Neuron (in vitro differentiated cells): Measurements from ENCODE around the gene SEMA7A.
"Not testable (repeated sequence)": the region's sequence is repeated elsewhere in the genome, so short reads cannot be mapped to it uniquely, and the experiment has no call there.

Experiments
- H2AFZ ChIP-seq: one replicate; pipeline ENCODE4 v1.6.1; 2013; ENCODE audit warnings: low read depth, mild to moderate bottlenecking, inconsistent platforms, low read length, moderate library complexity
- H3K27me3 ChIP-seq: one replicate; pipeline ENCODE4 v1.6.1; 2013; ENCODE audit warnings: low read length; ENCODE audit not compliant: insufficient read depth
- H3K36me3 ChIP-seq: one replicate; pipeline ENCODE4 v1.6.1; 2013; ENCODE audit warnings: low read length; ENCODE audit not compliant: insufficient read depth
- H3K4me1 ChIP-seq: one replicate; pipeline ENCODE4 v1.6.1; 2013; ENCODE audit warnings: low read length; ENCODE audit not compliant: insufficient read depth
- H3K4me3 ChIP-seq: 2 replicates; pipeline ENCODE4 v1.5.1; 2013; ENCODE audit warnings: mild to moderate bottlenecking, low read length, moderate library complexity
- H3K9me3 ChIP-seq: one replicate; pipeline ENCODE4 v1.6.1; 2013; ENCODE audit warnings: low read length

Gene SEMA7A

DNA sequence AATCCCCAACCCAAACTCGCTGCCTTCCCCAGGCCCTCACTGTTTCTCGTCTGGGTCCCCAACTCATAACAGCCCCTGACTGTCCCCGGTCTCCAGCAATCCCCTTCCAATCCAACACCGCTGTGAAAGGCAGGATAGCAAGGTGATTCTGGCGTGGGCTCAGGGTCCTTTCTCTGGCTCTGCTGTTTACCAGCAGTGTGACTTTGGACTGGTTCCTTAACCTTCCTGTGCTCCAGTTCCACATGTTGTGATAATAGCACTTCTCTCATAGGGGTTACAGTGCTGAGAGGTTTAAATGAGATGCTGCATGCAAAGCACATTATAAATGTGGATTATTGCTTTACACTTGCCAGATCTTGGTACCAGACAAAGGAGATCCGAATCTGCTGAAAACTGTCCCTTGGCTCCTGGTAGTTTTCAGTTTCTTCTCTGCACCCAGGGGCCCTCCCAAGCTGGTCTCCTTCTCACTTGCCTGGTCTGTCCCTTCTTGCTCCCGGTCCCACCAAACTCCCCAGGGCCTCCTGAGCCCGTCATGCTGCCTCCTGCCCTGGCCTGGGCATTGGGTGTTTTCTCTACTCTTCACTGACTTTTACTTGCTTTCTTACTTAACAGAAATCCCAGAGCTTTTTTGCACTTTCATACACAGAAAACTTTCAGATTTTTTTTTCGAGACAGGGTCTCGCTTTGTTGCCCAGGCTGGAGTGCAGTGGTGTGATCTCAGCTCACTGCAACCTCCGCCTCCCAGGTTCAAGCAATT, 39.5 kb downstream of the SEMA7A start:
- no peak overlapping the region for H2AFZ ChIP-seq
- H3K27me3 ChIP-seq = peaks cover 39% of the 10 kb centered on the region
- no peaks in the 10 kb centered on the region for H3K36me3 ChIP-seq
- H3K9me3 ChIP-seq = no peaks in the 10 kb centered on the region
- no peaks in the 10 kb centered on the region for H3K4me1 ChIP-seq
- no peak overlapping the region for H3K4me3 ChIP-seq

DNA sequence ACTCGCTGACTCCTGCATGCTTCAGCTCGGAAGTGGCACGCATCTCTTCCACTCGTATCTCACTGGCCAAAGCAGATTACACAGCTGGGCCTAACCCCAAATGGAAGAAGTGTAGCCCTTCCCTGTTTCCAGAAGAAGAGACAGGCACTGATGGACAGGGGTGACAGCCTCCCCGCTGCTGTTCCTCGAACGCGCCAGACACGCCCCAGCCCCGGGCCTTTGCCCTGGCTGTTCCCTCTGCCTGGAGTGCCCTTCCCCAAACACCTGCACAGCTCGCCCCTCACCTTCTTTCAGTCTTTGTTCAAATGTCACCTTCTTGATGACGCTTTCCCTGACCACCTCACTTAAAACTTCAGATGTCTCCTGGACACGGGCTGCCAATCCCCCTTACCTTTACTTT, 40.3 kb downstream of the SEMA7A start:
- H3K36me3 ChIP-seq = no peaks in the 10 kb centered on the region
- no peaks in the 10 kb centered on the region for H3K9me3 ChIP-seq
- H3K27me3 ChIP-seq = peaks cover 43% of the 10 kb centered on the region
- H3K4me3 ChIP-seq = no peak overlapping the region
- H3K4me1 ChIP-seq = no peaks in the 10 kb centered on the region
- no peak overlapping the region for H2AFZ ChIP-seq

DNA sequence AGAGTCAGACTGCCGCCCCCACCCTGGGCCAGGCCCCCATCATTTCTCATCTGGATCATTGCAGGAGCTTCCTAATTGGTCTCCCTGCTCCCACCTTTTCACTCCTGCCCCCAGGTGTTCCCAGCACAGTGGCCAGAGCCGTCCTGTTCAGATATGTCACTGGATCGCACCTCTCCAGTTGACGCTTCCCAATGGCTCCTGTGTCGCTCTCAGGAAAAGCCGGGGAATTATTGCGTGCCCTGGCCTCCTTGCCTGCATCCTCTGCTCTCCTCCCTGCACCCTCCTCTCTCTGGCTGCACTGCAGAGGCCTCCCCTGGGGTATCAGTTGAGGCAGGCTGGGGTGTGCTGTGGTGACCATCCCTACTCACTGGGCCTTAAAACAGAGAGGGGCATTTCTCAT, 40.9 kb downstream of the SEMA7A start:
- Histone ChIP-seq H3K9me3 (no peaks in the 10 kb centered on the region), H3K36me3 (no peaks in the 10 kb centered on the region), H3K27me3 (peaks cover 44% of the 10 kb centered on the region), H3K4me3 (no peak overlapping the region), H2AFZ (no peak overlapping the region), H3K4me1 (no peaks in the 10 kb centered on the region)

- H3K9me3 ChIP-seq = no peaks in the 10 kb centered on the region
- no peaks in the 10 kb centered on the region for H3K4me1 ChIP-seq
- H2AFZ ChIP-seq = no peak overlapping the region
- H3K27me3 ChIP-seq = peaks cover 44% of the 10 kb centered on the region
- no peaks in the 10 kb centered on the region for H3K36me3 ChIP-seq
- H3K4me3 ChIP-seq = no peak overlapping the region
These were observed 41.3 kb downstream of the SEMA7A start for GRCh38 chr15:74392451-74392830.

DNA sequence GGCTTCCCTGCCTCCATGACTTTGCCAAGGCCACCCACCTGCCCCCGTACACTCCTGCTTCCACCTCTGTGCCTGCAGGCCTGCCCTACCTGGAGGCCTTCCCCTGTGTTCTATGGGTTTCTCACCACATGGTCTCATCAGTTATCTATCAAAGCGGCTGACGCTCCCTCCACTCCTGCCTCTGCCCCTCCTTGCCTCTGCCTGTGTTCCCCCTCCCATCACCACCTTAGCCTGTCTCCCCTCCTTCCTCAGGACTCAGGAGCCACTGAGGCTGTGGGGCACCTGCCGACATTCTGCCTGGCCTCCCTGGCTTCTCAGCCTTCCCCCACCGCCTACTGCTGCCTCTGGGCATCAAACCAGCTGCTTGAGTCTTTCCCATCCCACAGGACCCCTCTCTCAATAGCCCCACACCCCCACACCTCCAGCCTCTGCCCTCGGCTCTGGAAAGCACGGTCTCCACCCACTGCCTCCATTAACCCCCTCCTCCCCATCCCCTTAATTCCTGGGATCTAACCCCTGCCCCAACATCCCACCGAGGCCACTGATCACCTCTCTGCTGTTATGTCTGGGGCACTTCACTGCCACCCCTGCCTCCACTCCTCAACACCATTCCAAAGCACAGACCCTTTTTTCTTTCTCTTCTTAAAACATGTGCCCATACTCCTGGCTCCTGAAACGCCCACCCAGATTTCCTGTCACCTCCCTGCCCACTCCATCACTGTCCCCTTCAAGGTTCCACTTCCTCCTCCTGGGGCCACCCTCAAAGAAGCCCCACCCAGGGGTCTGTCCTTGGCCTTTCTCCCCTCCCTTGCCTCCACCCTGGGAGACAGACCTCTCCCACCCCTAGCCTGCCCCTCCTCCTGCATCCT, 41.9 kb downstream of the SEMA7A start:
- H3K4me1 ChIP-seq = no peaks in the 10 kb centered on the region
- H3K9me3 ChIP-seq = no peaks in the 10 kb centered on the region
- no peak overlapping the region for H2AFZ ChIP-seq
- H3K4me3 ChIP-seq = no peak overlapping the region
- H3K27me3 ChIP-seq = peaks cover 44% of the 10 kb centered on the region
- H3K36me3 ChIP-seq = no peaks in the 10 kb centered on the region

DNA sequence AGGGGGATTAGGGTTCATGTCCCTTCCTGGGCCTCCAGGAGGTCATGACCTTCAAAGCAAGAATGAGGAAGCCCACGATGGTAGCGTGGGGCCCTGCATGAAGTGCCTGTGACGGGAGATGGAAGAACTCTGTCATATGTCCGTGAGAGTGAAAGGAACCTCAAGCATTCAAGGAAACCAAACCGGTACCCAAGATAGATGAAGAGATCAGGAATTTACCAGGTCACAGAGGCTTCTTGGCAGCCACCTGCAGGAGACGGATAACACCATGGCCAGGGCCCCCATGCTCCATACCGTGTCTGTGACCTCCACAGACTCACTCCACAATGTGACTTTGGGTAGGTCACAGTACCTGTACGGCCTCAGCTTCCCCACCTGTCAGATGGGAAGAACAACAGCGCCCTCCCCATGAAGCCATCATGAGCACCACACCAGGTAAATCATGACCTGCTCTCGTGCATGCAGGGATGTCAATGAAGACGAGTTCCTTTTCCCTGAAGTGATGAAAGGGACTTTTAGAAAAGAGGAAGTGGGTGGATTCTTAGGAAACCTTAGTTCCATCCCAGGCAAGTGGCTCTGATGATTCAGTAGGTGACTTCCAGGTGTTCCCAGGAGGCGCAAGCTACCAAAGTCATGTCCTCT, 43.0 kb downstream of the SEMA7A start:
- no peak overlapping the region for H3K4me3 ChIP-seq
- H3K4me1 ChIP-seq = peaks cover 2% of the 10 kb centered on the region
- H2AFZ ChIP-seq = no peak overlapping the region
- no peaks in the 10 kb centered on the region for H3K9me3 ChIP-seq
- H3K36me3 ChIP-seq = no peaks in the 10 kb centered on the region
- peaks cover 38% of the 10 kb centered on the region for H3K27me3 ChIP-seq

GRCh38 chr15:74390049-74390646, 43.6 kb downstream of the SEMA7A start:
- H3K27me3 ChIP-seq = peaks cover 33% of the 10 kb centered on the region
- H3K9me3 ChIP-seq, H3K4me3 ChIP-seq, H3K4me1 ChIP-seq, H3K36me3 ChIP-seq, H2AFZ ChIP-seq: not testable (repeated sequence)

DNA sequence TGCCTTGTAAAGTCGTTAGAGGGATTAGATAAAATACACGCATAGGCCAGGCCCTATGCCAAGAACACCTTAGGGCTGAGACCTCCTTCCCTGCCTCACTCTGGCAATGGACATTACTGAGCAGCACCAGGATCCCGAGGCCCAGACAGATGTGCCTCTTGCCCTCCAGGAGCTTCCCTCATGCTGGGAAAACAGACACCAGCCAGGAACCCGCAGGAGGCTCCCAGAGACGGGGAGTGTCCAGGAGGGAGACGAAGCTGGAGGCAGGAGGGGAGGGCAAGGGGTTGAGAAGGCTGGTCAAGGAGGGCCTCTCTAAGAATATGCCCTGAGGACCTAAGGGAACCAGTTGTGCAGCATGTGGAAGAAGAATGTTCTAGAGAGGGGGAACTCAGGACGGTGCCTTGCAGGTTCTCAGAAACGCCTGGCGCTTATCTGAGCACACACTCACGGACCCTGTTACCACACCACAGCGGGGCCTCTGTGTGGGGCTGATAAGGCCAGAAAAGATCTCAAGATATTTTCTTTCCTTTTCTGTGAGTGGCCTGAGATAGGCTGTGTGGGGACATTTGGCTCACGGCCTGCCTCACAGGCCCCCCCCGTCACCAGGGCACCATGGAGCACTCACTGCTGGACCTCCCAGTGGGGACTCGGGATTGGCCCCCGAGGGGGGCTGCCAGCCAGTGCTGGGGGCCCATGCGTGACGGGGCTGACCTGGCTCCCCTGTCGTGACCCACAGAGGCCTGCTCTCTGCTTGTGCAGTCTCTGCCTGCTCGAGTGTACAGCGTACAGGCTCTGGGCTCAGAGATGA, 44.3 kb downstream of the SEMA7A start:
- peaks cover 2% of the 10 kb centered on the region for H3K4me1 ChIP-seq
- peaks cover 30% of the 10 kb centered on the region for H3K27me3 ChIP-seq
- H2AFZ ChIP-seq = no peak overlapping the region
- H3K9me3 ChIP-seq = no peaks in the 10 kb centered on the region
- no peaks in the 10 kb centered on the region for H3K36me3 ChIP-seq
- H3K4me3 ChIP-seq = no peak overlapping the region

GRCh38 chr15:74388363-74388951, 45.3 kb downstream of the SEMA7A start:
- Histone ChIP-seq H3K36me3 (no peaks in the 10 kb centered on the region), H3K9me3 (no peaks in the 10 kb centered on the region), H3K4me3 (no peak overlapping the region), H3K4me1 (peaks cover 2% of the 10 kb centered on the region), H3K27me3 (peaks cover 26% of the 10 kb centered on the region), H2AFZ (no peak overlapping the region)

DNA sequence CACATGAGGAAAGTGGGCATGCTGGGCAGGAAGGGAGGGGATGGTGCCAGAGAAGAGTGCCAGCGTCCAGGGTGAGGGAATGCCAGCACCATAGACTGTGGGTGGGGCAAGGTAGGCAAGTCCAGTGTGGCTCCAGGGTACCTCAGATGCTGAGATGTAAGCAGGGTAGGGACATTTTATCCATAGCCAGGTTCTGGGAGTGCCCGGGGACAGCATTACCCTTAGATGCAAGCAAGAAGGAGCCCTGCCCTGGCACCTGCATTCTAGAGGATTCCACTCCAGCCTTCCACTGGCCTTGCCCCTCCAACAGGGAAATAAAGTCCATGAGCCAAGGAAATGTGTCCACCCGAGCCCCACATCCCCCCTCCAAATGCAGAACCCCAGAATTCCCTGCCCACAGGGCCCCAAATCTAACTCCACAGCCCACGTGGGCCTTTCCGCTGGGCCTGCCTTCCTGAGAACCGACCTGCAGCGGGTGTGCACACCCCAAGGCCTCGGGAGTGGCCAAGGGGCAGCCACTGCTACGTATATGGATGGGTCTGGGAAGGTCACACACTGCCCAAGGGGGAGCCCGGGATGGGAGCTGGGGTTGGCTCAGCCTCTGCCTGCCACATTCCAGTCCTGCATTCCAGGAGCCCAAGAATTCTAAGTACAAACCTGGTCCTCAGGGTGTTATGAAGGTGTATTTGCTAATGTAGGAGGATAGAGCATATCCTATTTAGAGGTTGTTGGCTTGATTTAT, 46.0 kb downstream of the SEMA7A start:
- H3K36me3 ChIP-seq = no peaks in the 10 kb centered on the region
- no peaks in the 10 kb centered on the region for H3K9me3 ChIP-seq
- peaks cover 19% of the 10 kb centered on the region for H3K27me3 ChIP-seq
- H2AFZ ChIP-seq = no peak overlapping the region
- no peak overlapping the region for H3K4me3 ChIP-seq
- H3K4me1 ChIP-seq = peaks cover 2% of the 10 kb centered on the region

DNA sequence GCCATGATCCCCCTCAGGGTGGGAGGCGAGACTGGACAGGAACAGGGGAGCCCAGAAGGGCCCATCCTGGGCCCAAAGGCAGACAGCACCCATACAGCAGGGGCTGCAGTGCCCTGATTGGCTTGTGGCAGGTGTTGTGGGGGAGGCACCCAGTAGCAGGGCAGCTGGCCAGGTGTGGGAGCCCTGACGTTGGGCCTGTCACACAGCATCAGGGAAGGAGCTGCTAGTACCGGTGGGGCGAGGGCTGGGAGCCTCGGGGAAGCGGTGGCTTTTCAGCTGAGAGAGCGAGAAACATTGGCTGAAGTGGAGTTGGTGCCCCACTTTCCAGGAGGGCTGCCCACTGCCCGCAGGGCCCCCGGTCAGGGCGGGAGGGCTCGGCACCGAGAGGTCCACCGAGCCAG, 46.6 kb downstream of the SEMA7A start:
- H3K36me3 ChIP-seq = no peaks in the 10 kb centered on the region
- H3K4me3 ChIP-seq = no peak overlapping the region
- H3K27me3 ChIP-seq = peaks cover 16% of the 10 kb centered on the region
- no peaks in the 10 kb centered on the region for H3K9me3 ChIP-seq
- H2AFZ ChIP-seq = no peak overlapping the region
- H3K4me1 ChIP-seq = peaks cover 2% of the 10 kb centered on the region
